CD4-positive, alpha-beta memory T cell (primary cell): ENCODE results near the gene EPS8L1. TPM values are rescaled to one million over a fixed set of nuclear protein-coding genes. Genes with fewer than 3 reads are reported as not detected.

Experiments
- CTCF ChIA-PET: fragments of 350-600 bp; sonication (Branson Sonifier 250); formaldehyde crosslinking; loops from one replicate; lab custom pipeline; 2021; ENCODE audit warnings: inconsistent platforms; ENCODE audit not compliant: partially characterized antibody; lab: Charles Lee
- POLR2A ChIA-PET: fragments of 350-600 bp; sonication (Branson Sonifier 250); formaldehyde crosslinking; loops from one replicate; lab custom pipeline; 2021; ENCODE audit not compliant: partially characterized antibody; lab: Charles Lee
- DNase-seq, 5 donors: peaks; one replicate each; pipeline versions ENCODE4 v3.0.0 to v3.0.0-alpha.2; 2020 to 2022; ENCODE audit warnings: mixed read lengths in 1 of 5
- H3K27ac ChIP-seq: one replicate; pipeline ENCODE4 v1.7.0; 2013; ENCODE audit warnings: low read depth, low read length
- H3K27me3 ChIP-seq: 2 replicates; pipeline ENCODE4 v1.7.0; 2013; ENCODE audit warnings: mild to moderate bottlenecking, low read length, moderate library complexity; ENCODE audit not compliant: insufficient read depth
- H3K36me3 ChIP-seq: 2 replicates; pipeline ENCODE4 v1.7.0; 2013; ENCODE audit warnings: mild to moderate bottlenecking, low read length, moderate library complexity; ENCODE audit not compliant: insufficient read depth
- H3K4me1 ChIP-seq: 2 replicates; pipeline ENCODE4 v1.7.0; 2013; ENCODE audit warnings: mild to moderate bottlenecking, low read length, moderate library complexity; ENCODE audit not compliant: insufficient read depth
- H3K4me3 ChIP-seq, 2 donors: one replicate each; pipeline ENCODE4 v1.7.0; 2013; ENCODE audit warnings: low read length in 2 of 2, mild to moderate bottlenecking in 1 of 2
- H3K9me3 ChIP-seq, 2 donors: one replicate each; pipeline ENCODE4 v1.7.0; 2013; ENCODE audit warnings: low read length in 2 of 2, control low read depth in 1 of 2; ENCODE audit not compliant: control insufficient read depth in 1 of 2
- H3K27ac Mint-ChIP-seq, 7 donors: one replicate each; pipeline ENCODE4 v1.8.0; 2020 to 2021; ENCODE audit warnings: mixed read lengths in 7 of 7, mild to moderate bottlenecking in 6 of 7, inconsistent platforms in 3 of 7, moderate library complexity in 3 of 7
- H3K27me3 Mint-ChIP-seq, 2 donors: one replicate each; pipeline ENCODE4 v1.8.0; 2020 to 2021; ENCODE audit warnings: mixed read lengths in 2 of 2
- H3K36me3 Mint-ChIP-seq, 2 donors: one replicate each; pipeline ENCODE4 v1.8.0; 2020 to 2021; ENCODE audit warnings: mixed read lengths in 2 of 2, inconsistent platforms in 1 of 2, mild to moderate bottlenecking in 1 of 2
- H3K4me1 Mint-ChIP-seq, 4 donors: one replicate each; pipeline ENCODE4 v1.8.0; 2020 to 2021; ENCODE audit warnings: mixed read lengths in 4 of 4, mild to moderate bottlenecking in 1 of 4
- H3K4me3 Mint-ChIP-seq, 8 donors: one replicate each; pipeline ENCODE4 v1.8.0; 2020 to 2021; ENCODE audit warnings: mixed read lengths in 8 of 8, mild to moderate bottlenecking in 7 of 8, moderate library complexity in 6 of 8, inconsistent platforms in 3 of 8
- H3K9me3 Mint-ChIP-seq, 8 donors: one replicate each; pipeline ENCODE4 v1.8.0; 2020 to 2021; ENCODE audit warnings: mixed read lengths in 8 of 8, mild to moderate bottlenecking in 5 of 8, inconsistent platforms in 3 of 8, moderate library complexity in 1 of 8
- intact Hi-C: fragments of 100-400 bp; cut with micrococcal nuclease; formaldehyde crosslinking; loops from one replicate; pipeline ENCODE4 v1.15.1; 2023
- polyA plus RNA-seq, 2 donors: library from polyadenylated mRNA; unstranded; fragments of 300-500 nt; fragmentation: Illumina TruSeq; gene quantifications; one replicate each; pipeline ENCODE4 v1.2.3, GENCODE V29; 2021
- total RNA-seq, 2 experiments: library from RNA; stranded (reverse); gene quantifications; one replicate each; pipeline ENCODE4 v1.2.3, GENCODE V29; 2021

EPS8L1 gene
- total and polyA plus RNA-seq, 4 experiments from 2014 or later, result 0.45 to 2.2 (median 1.1) TPM

- Histone ChIP-seq H3K4me3 (peak overlapping the region in 1 of 2 donors; percentile 94), H3K4me1 (peaks cover 31% of the 10 kb centered on the region), H3K36me3 (no peaks in the 10 kb centered on the region), H3K27me3 (no peaks in the 10 kb centered on the region), H3K27ac (peak overlapping the region; percentile 73), H3K9me3 (no peaks in the 10 kb centered on the region)
- Mint-ChIP-seq H3K4me1 (peaks cover 15 to 52% (median 35%) of the 10 kb centered on the region in 4 donors), H3K9me3 (peaks cover 0 to 3% (median 0%) of the 10 kb centered on the region in 8 donors), H3K27ac (peak overlapping the region; percentile 96 to 99 (median 98)), H3K4me3 (peak overlapping the region; percentile 88 to 99 (median 98)), H3K36me3 (peaks cover 5 to 24% of the 10 kb centered on the region in 2 donors), H3K27me3 (peaks cover 2 to 3% of the 10 kb centered on the region in 2 donors)
- CTCF ChIA-PET, result interaction anchor here (1.0 kb wide), 1 partner anchor 27 kb away, joined by 3 read pairs; no protein-coding TSS in a partner anchor
- POLR2A ChIA-PET, result interaction anchor here (1.4 kb wide), 1 partner anchor 223 kb away, joined by 6 read pairs; the partner anchor contains the start of gene KMT5C
- intact Hi-C loops, result loop anchor here (2.0 to 5.0 kb wide), 4 partner anchors 27 to 527 kb away; partner anchors contain the start of genes PPP6R1, ZNF580 and ZNF581
- no peak for DNase-seq
These were observed 39.9 kb downstream of the EPS8L1 start for GRCh38 chr19:55115446-55116065.

GRCh38 chr19:55116232-55116858 lies 40.7 kb downstream of the EPS8L1 start:
- Mint-ChIP-seq H3K9me3 (peaks cover 0 to 3% (median 0%) of the 10 kb centered on the region in 8 donors), H3K36me3 (peaks cover 0 to 19% of the 10 kb centered on the region in 2 donors), H3K4me1 (peaks cover 15 to 53% (median 35%) of the 10 kb centered on the region in 4 donors), H3K4me3 (peak overlapping the region; percentile 88 to 99 (median 98)), H3K27me3 (peaks cover 2 to 4% of the 10 kb centered on the region in 2 donors), H3K27ac (peak overlapping the region; percentile 96 to 99 (median 98))
- CTCF ChIA-PET, result interaction anchor here (1.0 kb wide), 1 partner anchor 28 kb away, joined by 3 read pairs; no protein-coding TSS in a partner anchor
- no peaks in the 10 kb centered on the region for H3K36me3 ChIP-seq
- H3K4me1 ChIP-seq, result peaks cover 31% of the 10 kb centered on the region
- POLR2A ChIA-PET, result interaction anchor here (0.8 to 2.8 kb wide), 12 partner anchors 28 to 538 kb away, joined by 3 to 13 read pairs (median 6); partner anchors contain the start of genes FIZ1, KMT5C, RDH13 and UBE2S
- no peaks in the 10 kb centered on the region for H3K9me3 ChIP-seq
- no peaks in the 10 kb centered on the region for H3K27me3 ChIP-seq
- peak; percentile 32 to 64 (median 44) for DNase-seq
- intact Hi-C loops, result loop anchor here (2.0 to 5.0 kb wide), 4 partner anchors 28 to 526 kb away; partner anchors contain the start of genes PPP6R1, ZNF580 and ZNF581
- peak overlapping the region; percentile 94 to 97 for H3K4me3 ChIP-seq
- peak overlapping the region; percentile 73 for H3K27ac ChIP-seq

GRCh38 chr19:55116859-55117662 lies 41.4 kb downstream of the EPS8L1 start, which contains the start of gene PPP1R12C:
TSS of gene PPP1R12C (minus strand) at chr19:55117637. CDS start at chr19:55117543, 94 bp downstream.
- CTCF ChIA-PET, result interaction anchor here (1.1 kb wide), 1 partner anchor 28 kb away, joined by 3 read pairs; no protein-coding TSS in a partner anchor
- Mint-ChIP-seq H3K4me3 (peak within 1 kb of the TSS; percentile 98 to 100 (median 99)), H3K9me3 (peaks cover 0 to 3% (median 0%) of the 10 kb centered on the region in 8 donors), H3K36me3 (peaks cover 0 to 16% of the 10 kb centered on the region in 2 donors), H3K4me1 (peaks cover 15 to 53% (median 34%) of the 10 kb centered on the region in 4 donors), H3K27ac (peak within 1 kb of the TSS; percentile 96 to 99 (median 98)), H3K27me3 (peaks cover 3 to 4% of the 10 kb centered on the region in 2 donors)
- intact Hi-C loops, result loop anchor here (1.0 to 5.0 kb wide), 10 partner anchors 28 to 558 kb away; partner anchors contain the start of genes EPN1, KMT5C, PPP6R1 and RDH13
- Histone ChIP-seq H3K36me3 (no peaks in the 10 kb centered on the region), H3K27ac (peak within 1 kb of the TSS; percentile 73), H3K9me3 (no peaks in the 10 kb centered on the region), H3K4me3 (peak within 1 kb of the TSS; percentile 96 to 97), H3K27me3 (no peaks in the 10 kb centered on the region), H3K4me1 (peaks cover 31% of the 10 kb centered on the region)
- POLR2A ChIA-PET, result interaction anchor here (0.5 to 2.8 kb wide), 25 partner anchors 29 to 669 kb away, joined by 3 to 13 read pairs (median 4); partner anchors contain the start of genes FIZ1, KMT5C, PPP6R1 and RDH13
- peak in 1 of 5 donors; percentile 24 for DNase-seq

- Histone ChIP-seq H3K4me1 (peaks cover 31% of the 10 kb centered on the region), H3K36me3 (no peaks in the 10 kb centered on the region), H3K4me3 (peak overlapping the region; percentile 58 to 96), H3K9me3 (no peaks in the 10 kb centered on the region), H3K27me3 (no peaks in the 10 kb centered on the region), H3K27ac (peak overlapping the region; percentile 64)
- H3K27ac Mint-ChIP-seq, result peak overlapping the region; percentile 89 to 98 (median 97)
- H3K9me3 Mint-ChIP-seq, result peaks cover 0 to 3% (median 0%) of the 10 kb centered on the region in 8 donors
- POLR2A ChIA-PET, result interaction anchor here (0.5 to 2.8 kb wide), 26 partner anchors 9 to 670 kb away, joined by 3 to 13 read pairs (median 4); partner anchors contain the start of genes FIZ1, HSPBP1, KMT5C and PPP6R1
- peaks cover 15 to 53% (median 34%) of the 10 kb centered on the region in 4 donors for H3K4me1 Mint-ChIP-seq
- DNase-seq, result peak; percentile 94 to 97 (median 96)
- H3K27me3 Mint-ChIP-seq, result peaks cover 3 to 6% of the 10 kb centered on the region in 2 donors
- CTCF ChIA-PET, result interaction anchor here (1.1 to 1.2 kb wide), 2 partner anchors 29 to 137 kb away, joined by 3 read pairs; no protein-coding TSS in a partner anchor
- H3K36me3 Mint-ChIP-seq, result peaks cover 0 to 16% of the 10 kb centered on the region in 2 donors
- intact Hi-C loops, result loop anchor here (1.0 to 5.0 kb wide), 11 partner anchors 29 to 557 kb away; partner anchors contain the start of genes EPN1, KMT5C, PPP6R1 and RDH13
- peak overlapping the region; percentile 90 to 100 (median 98) for H3K4me3 Mint-ChIP-seq
These were observed 42.2 kb downstream of the EPS8L1 start for GRCh38 chr19:55117663-55118391.

- DNase-seq, result no peak
- ChIA-PET POLR2A (interaction anchor here (0.6 to 2.8 kb wide), 15 partner anchors 8 to 671 kb away, joined by 3 to 13 read pairs (median 4); partner anchors contain the start of genes FIZ1, HSPBP1, PPP6R1 and RDH13), CTCF (interaction anchor here (1.2 kb wide), 1 partner anchor 136 kb away, joined by 3 read pairs; no protein-coding TSS in a partner anchor)
- peaks cover 0 to 16% of the 10 kb centered on the region in 2 donors for H3K36me3 Mint-ChIP-seq
- peaks cover 31% of the 10 kb centered on the region for H3K4me1 ChIP-seq
- peak overlapping the region; percentile 64 for H3K27ac ChIP-seq
- intact Hi-C loops, result loop anchor here (2.0 to 5.0 kb wide), 3 partner anchors 42 to 524 kb away; partner anchors contain the start of genes PPP6R1, ZNF580 and ZNF581
- no peaks in the 10 kb centered on the region for H3K36me3 ChIP-seq
- no peaks in the 10 kb centered on the region for H3K9me3 ChIP-seq
- H3K27me3 Mint-ChIP-seq, result peaks cover 4 to 11% of the 10 kb centered on the region in 2 donors
- H3K4me1 Mint-ChIP-seq, result peaks cover 15 to 53% (median 34%) of the 10 kb centered on the region in 4 donors
- H3K27me3 ChIP-seq, result no peaks in the 10 kb centered on the region
- H3K4me3 Mint-ChIP-seq, result peak overlapping the region; percentile 90 to 100 (median 98)
- H3K27ac Mint-ChIP-seq, result peak overlapping the region; percentile 53 to 98 (median 97)
- H3K9me3 Mint-ChIP-seq, result peaks cover 0 to 3% (median 0%) of the 10 kb centered on the region in 8 donors
- H3K4me3 ChIP-seq, result peak overlapping the region; percentile 58 to 96
These were observed 42.8 kb downstream of the EPS8L1 start for GRCh38 chr19:55118401-55118991.
